Transverse colon (tissue), 4 donors: ENCODE data around the gene SLC7A1. TPM values are rescaled to one million over a fixed set of nuclear protein-coding genes. Genes with fewer than 3 reads are reported as not detected.

Experiments used
- DNase-seq: peaks from one replicate; pipeline ENCODE4 v3.0.0-alpha.2; 2019
- H3K27ac ChIP-seq, 4 donors: fragments of 200-600 bp; sonication (generic); 2 replicates each; pipeline ENCODE4 v1.5.1; 2016 to 2018; ENCODE audit warnings: inconsistent platforms in 4 of 4
- H3K27me3 ChIP-seq: fragments of 200-600 bp; sonication (generic); 2 replicates; pipeline ENCODE4 v1.5.1; 2017; ENCODE audit warnings: inconsistent platforms
- H3K36me3 ChIP-seq, 4 donors: fragments of 200-600 bp; sonication (generic); 2 replicates each; pipeline ENCODE4 v1.5.1; 2017 to 2019; ENCODE audit warnings: inconsistent platforms in 4 of 4
- H3K4me1 ChIP-seq, 4 donors: fragments of 200-600 bp; sonication (generic); 2 replicates each; pipeline ENCODE4 v1.5.1; 2017 to 2020; ENCODE audit warnings: inconsistent platforms in 4 of 4
- H3K4me3 ChIP-seq, 4 donors: fragments of 200-600 bp; sonication (generic); 1 replicate in 1 of 4; 2 replicates in 3 of 4; pipeline versions ENCODE4 v1.5.1 to v1.6.1; 2017 to 2019; ENCODE audit warnings: inconsistent platforms in 4 of 4
- H3K9me3 ChIP-seq, 2 donors: fragments of 200-600 bp; sonication (generic); 2 replicates each; pipeline ENCODE4 v1.5.1; 2017 to 2019; ENCODE audit warnings: inconsistent platforms in 2 of 2
- CTCF ChIP-seq, 5 experiments: fragments of 200-600 bp in 3 of 5; fragments of 450-650 bp in 2 of 5; sonication (generic) in 3 of 5; IDR thresholded peaks; 1 replicate in 2 of 5; 2 replicates in 3 of 5; pipeline ENCODE4 v1.5.1; 2016 to 2017; ENCODE audit warnings: antibody characterized with exemption in 5 of 5, inconsistent platforms in 3 of 5, mild to moderate bottlenecking in 2 of 5, moderate library complexity in 1 of 5
- EP300 ChIP-seq: sonication (generic); formaldehyde crosslinking; IDR thresholded peaks from one replicate; pipeline ENCODE4 v1.6.1; 2017; ENCODE audit warnings: antibody characterized with exemption, low read depth
- POLR2A ChIP-seq: fragments of 450-650 bp; IDR thresholded peaks from one replicate; pipeline ENCODE4 v1.6.1; 2016; ENCODE audit warnings: antibody characterized with exemption, mild to moderate bottlenecking, moderate library complexity
- POLR2AphosphoS5 ChIP-seq, 3 donors: sonication (generic); formaldehyde crosslinking; IDR thresholded peaks; one replicate each; pipeline ENCODE4 v1.6.1; 2016; ENCODE audit warnings: antibody characterized with exemption in 3 of 3
- WGBS, 2 donors: methylation state at CpG; one replicate each; pipeline ENCODE4 v1.1.5; 2018; ENCODE audit warnings: low coverage in 1 of 2; 5-methylcytosine and 5-hydroxymethylcytosine counted together
- in situ Hi-C, 4 donors: fragments of 200-750 bp; cut with MboI; loops; one replicate each; pipeline versions ENCODE4 v1.15.0 to v1.15.1; 2017; ENCODE audit warnings: low sequenced_read_pairs in 3 of 4, low pct_ligation_motif_present in 1 of 4, low pct_unique_long_range_greater_than_20kb in 1 of 4
- intact Hi-C: fragments of 100-400 bp; cut with DNase I; formaldehyde crosslinking; loops from one replicate; pipeline ENCODE4 v1.15.1; 2023; ENCODE audit warnings: low total_unique reads
- total RNA-seq, 4 donors: library from RNA; depleted of rRNA; stranded (reverse); fragments of >200 nt; gene quantifications; one replicate each; pipeline ENCODE4 v1.1.0, GENCODE V29; 2016

SLC7A1 gene
- total RNA-seq, 4 donors from 2014 or later, result 10.8 to 21.4 (median 17.9) TPM

DNA sequence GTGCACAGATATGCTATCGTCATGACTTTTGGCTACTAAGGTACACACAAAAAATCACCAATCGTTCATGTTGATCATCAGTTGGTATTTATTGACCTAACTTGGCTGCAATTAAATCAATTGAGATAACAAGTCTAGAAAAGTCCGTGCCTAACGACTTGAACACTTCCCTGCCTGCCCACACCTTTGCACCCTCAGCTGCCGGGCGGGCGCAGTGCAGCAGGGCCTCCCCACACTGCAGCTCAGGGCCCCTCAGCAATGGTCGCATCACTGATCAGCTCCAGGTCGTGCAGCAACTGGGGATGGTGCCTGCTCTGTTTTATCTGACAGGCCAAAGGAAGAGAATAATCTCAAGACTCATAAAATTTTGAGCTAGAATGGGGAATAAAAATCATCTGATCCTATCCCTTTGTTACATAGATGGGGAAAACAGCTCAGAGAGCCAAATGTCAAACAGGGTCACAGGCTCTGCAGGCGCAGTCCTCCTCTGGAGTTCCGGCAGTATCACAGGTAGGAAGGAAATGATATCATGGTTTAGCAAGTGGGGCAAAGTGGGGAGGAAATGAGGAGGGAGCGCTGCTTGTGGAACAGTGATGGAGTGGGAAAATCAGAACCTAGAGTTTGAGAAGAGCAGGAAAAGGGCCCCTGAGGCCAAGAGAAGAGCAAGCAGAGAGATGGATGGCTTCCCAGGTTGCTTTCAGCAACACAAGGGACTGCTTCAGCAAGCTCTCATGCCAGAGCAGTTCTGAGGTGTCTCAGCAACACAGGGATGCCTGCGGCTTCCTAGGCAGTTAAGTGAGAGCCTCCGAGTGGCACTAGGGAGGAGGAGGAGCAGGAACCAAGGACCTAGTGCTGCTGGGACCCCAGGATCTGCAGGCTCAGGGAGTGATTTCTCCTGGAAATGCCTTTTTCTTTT, 57.5 kb downstream of the SLC7A1 start:
- H3K4me3 ChIP-seq, result no peak overlapping the region
- H3K27ac ChIP-seq, result peak overlapping the region in 2 of 4 donors; percentile 11 to 34
- intact Hi-C loops, result no loop called here
- TF ChIP-seq EP300 (no peak), POLR2A (no peak), CTCF (IDR thresholded peaks at IDR 0.05) (no peak), POLR2AphosphoS5 (IDR thresholded peaks at IDR 0.05) (no peak)
- WGBS, 2 donors, result 70 to 78% methylated on average over 6 to 14 of the region's 14 CpGs
- H3K4me1 ChIP-seq, result peaks cover 0 to 14% (median 6%) of the 10 kb centered on the region in 4 donors
- H3K27me3 ChIP-seq, result no peaks in the 10 kb centered on the region
- H3K9me3 ChIP-seq, result no peaks in the 10 kb centered on the region
- DNase-seq, result no peak
- in situ Hi-C loops, result no loop called here
- no peaks in the 10 kb centered on the region for H3K36me3 ChIP-seq

DNA sequence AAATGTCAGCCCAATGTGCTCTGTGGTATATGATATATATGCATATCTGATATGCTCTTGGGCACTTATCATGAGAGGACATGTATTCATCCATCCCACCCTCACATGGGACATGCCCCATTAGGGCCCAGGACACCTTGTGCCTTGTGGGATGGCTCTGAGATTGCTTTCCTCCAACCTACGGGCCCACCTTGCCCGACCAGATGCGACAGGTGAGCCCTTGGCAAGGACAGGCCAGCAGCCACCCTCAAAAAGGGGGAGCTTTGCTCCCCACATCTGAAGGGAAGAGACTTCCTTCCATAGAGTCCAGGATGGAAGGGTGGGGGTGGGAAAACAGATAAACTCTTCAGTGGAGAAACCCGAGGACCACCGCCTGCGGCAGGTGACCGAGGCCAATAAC, 58.6 kb downstream of the SLC7A1 start:
- Histone ChIP-seq H3K36me3 (peaks cover 0 to 1% (median 0%) of the 10 kb centered on the region in 4 donors), H3K27me3 (no peaks in the 10 kb centered on the region), H3K27ac (no peak overlapping the region), H3K9me3 (no peaks in the 10 kb centered on the region), H3K4me3 (no peak overlapping the region), H3K4me1 (peaks cover 0 to 14% (median 6%) of the 10 kb centered on the region in 4 donors)
- 98% methylated on average over 7 of the region's 7 CpGs; no CpG with 5 or more reads in 1 of the 2 donors for WGBS, 2 donors
- intact Hi-C loops, result no loop called here
- TF ChIP-seq CTCF (IDR thresholded peaks at IDR 0.05) (no peak), POLR2AphosphoS5 (IDR thresholded peaks at IDR 0.05) (no peak), POLR2A (no peak)
- no peak for DNase-seq
- in situ Hi-C loops, result no loop called here

- Histone ChIP-seq H3K9me3 (no peaks in the 10 kb centered on the region), H3K27ac (no peak overlapping the region), H3K27me3 (no peaks in the 10 kb centered on the region), H3K4me1 (peaks cover 0 to 14% (median 6%) of the 10 kb centered on the region in 4 donors), H3K4me3 (no peak overlapping the region), H3K36me3 (peaks cover 0 to 1% (median 0%) of the 10 kb centered on the region in 4 donors)
- TF ChIP-seq CTCF (IDR thresholded peaks at IDR 0.05) (no peak), POLR2A (no peak), POLR2AphosphoS5 (IDR thresholded peaks at IDR 0.05) (no peak), EP300 (no peak)
- in situ Hi-C loops (no loop called here), intact Hi-C loops (no loop called here)
- DNase-seq, result no peak
- WGBS, 2 donors, result 93 to 97% methylated on average over 10 to 24 of the region's 24 CpGs
These were observed 59.5 kb downstream of the SLC7A1 start for GRCh38 chr13:29535663-29536655.

GRCh38 chr13:29534083-29534482, 61.4 kb downstream of the SLC7A1 start:
- Histone ChIP-seq H3K27me3 (no peaks in the 10 kb centered on the region), H3K4me3 (no peak overlapping the region), H3K4me1 (peaks cover 0 to 14% (median 6%) of the 10 kb centered on the region in 4 donors), H3K9me3 (no peaks in the 10 kb centered on the region), H3K27ac (no peak overlapping the region), H3K36me3 (peaks cover 0 to 1% (median 0%) of the 10 kb centered on the region in 4 donors)
- no peak for DNase-seq
- intact Hi-C loops (no loop called here), in situ Hi-C loops (no loop called here)
- 86 to 93% methylated on average over 3 to 4 of the region's 4 CpGs for WGBS, 2 donors
- no peak for TF ChIP-seq CTCF (IDR thresholded peaks at IDR 0.05)
- no peak for TF ChIP-seq EP300
- no peak for TF ChIP-seq POLR2A
- TF ChIP-seq POLR2AphosphoS5 (IDR thresholded peaks at IDR 0.05), result no peak
